Pancreas (tissue), 10 donors: Measurements from ENCODE around the gene ZNF831. TPM values are rescaled to one million over a fixed set of nuclear protein-coding genes. Genes with fewer than 3 reads are reported as not detected.

Experiments used
- ATAC-seq, 4 donors: fragments of 200-7000 bp; cut with Tn5 transposase; one replicate each; pipeline versions ENCODE4 v1.8.0 to v1.9.1; 2020; ENCODE audit warnings: mild to moderate bottlenecking in 4 of 4, moderate library complexity in 4 of 4
- DNase-seq, 6 donors: peaks; one replicate each; pipeline ENCODE4 v3.0.0-alpha.2; 2020
- FAIRE-seq: peaks from 2 replicates; lab custom pipeline; 2012; peaks lifted over from hg19 to GRCh38; lab: Jason Lieb, UNC
- H3K27ac ChIP-seq, 4 donors: fragments of 200-600 bp; sonication (generic); 1 replicate in 3 of 4; 2 replicates in 1 of 4; pipeline versions ENCODE4 v1.5.0 to v1.8.0; 2020
- H3K27me3 ChIP-seq, 4 donors: fragments of 200-600 bp; one replicate each; pipeline ENCODE4 v1.8.0; 2021
- H3K36me3 ChIP-seq, 3 donors: fragments of 200-600 bp; sonication (generic) in 1 of 3; one replicate each; pipeline versions ENCODE4 v1.5.0 to v1.8.0; 2020 to 2021
- H3K4me1 ChIP-seq, 3 donors: fragments of 200-600 bp; one replicate each; pipeline ENCODE4 v1.8.0; 2021
- H3K4me3 ChIP-seq, 4 donors: fragments of 200-600 bp; sonication (generic) in 2 of 4; one replicate each; pipeline versions ENCODE4 v1.5.0 to v1.8.0; 2020 to 2021
- H3K9me3 ChIP-seq, 4 donors: fragments of 200-600 bp; one replicate each; pipeline ENCODE4 v1.8.0; 2021
- WGBS, 2 donors: extraction: QIAGEN DNeasy Blood & Tissue Kit; methylation state at CpG; one replicate each; pipeline ENCODE4 v1.1.7; 2013; 5-methylcytosine and 5-hydroxymethylcytosine counted together
- intact Hi-C, 3 donors: fragments of 100-400 bp; cut with DNase I; formaldehyde crosslinking; loops; one replicate each; pipeline versions ENCODE4 v1.11.1 to v1.14.2; 2022
- polyA plus RNA-seq, 2 donors: library from polyadenylated mRNA; stranded (reverse); fragments of 200-250 nt; gene quantifications; one replicate each; pipeline ENCODE4 v1.2.3, GENCODE V29; 2013
- total RNA-seq, 6 donors: library from RNA; stranded (reverse); fragmentation: NEBNext Ultra II Directional in 4 of 6; extraction: Animal tissue kit (Norgen Biotek cat#: 25700) in 4 of 6; gene quantifications; one replicate each; pipeline versions ENCODE4 v1.2.1 to v1.2.4, GENCODE V29; 2021 to 2023
- TF ChIP-seq, protein P1 (sequence below), 4 donors: fragments of 200-600 bp; sonication (generic) in 3 of 4; IDR thresholded peaks; one replicate each; pipeline versions ENCODE4 v1.5.0 to v1.8.0; 2021; ENCODE audit warnings: antibody characterized with exemption in 4 of 4
- donor health status: healthy with polysubstance abuse.
- donor health status: DM: no; HTN: no; CAD: no; lungs with moderate emphysema.
- donor health status: DM: no; HTN: no; CAD: no.
- donor health status: control.
- donor health status: control.
- donor health status: Bipolar disorder and iron deficiency.
- donor health status: DM: yes; HTN: yes; CAD: no.
- donor health status: DM: no; HTN: no; CAD: no.
- donor health status: DM: no; HTN: no; CAD: no.
- donor health status: DM: yes; HTN: yes; CAD: no.

The ZNF831 gene
- total and polyA plus RNA-seq, 8 donors: 0.04 to 0.23 (median 0.16) TPM

DNA sequence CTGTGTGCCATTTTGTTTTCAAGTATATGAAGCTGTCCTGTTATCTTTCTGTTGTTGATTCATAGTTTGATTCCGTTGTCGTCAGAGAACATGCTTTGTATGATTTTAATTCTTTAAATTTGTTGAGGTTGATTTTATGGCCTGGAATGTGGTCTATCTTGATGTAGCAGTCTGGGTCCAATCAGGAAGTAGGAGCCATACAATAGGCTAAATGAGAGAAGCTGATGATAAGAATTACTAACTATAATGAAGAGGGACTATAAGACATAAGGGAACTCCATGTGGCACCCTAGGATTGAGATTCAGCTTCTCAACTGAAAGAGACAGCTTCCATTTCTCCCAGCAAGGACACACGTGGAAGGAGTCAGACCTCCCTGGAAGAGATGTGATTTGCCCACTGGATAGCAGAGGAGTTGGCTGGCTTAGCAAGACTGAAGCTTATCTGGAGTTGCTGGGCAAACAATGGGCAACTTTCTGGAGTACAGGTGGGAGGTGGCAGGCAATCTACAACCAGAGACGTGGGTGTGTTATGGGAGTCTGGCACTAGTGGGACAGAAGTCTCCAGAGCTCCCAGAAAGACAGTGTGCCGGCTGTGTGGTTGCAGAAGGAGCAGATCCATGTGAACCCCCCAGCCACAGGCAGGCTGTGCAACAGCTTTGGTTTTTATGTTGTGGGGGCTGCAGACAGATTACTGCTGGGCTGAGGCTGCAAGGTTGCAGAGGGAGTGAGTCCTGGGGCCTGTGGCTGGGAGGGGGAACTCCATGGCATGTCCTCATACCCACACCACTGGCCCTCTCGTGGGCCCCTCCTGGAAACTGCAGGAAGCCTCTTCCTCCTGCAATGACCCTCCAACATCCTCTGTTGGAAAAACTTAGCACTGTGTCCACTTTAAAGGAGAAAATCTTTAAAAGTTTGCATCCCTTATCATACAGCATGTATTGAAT is 7.1 kb downstream of the ZNF831 start:
- intact Hi-C loops: no loop called here
- H3K36me3 ChIP-seq: no peaks in the 10 kb centered on the region
- H3K9me3 ChIP-seq: no peaks in the 10 kb centered on the region
- FAIRE-seq (peak; percentile 32), ATAC-seq (peak in 1 of 4 donors; percentile 30), DNase-seq (no peak)
- no peak overlapping the region for H3K27ac ChIP-seq
- no peaks in the 10 kb centered on the region for H3K4me1 ChIP-seq
- peaks cover 0 to 2% (median 0%) of the 10 kb centered on the region in 4 donors for H3K27me3 ChIP-seq
- TF ChIP-seq, protein P1, sequence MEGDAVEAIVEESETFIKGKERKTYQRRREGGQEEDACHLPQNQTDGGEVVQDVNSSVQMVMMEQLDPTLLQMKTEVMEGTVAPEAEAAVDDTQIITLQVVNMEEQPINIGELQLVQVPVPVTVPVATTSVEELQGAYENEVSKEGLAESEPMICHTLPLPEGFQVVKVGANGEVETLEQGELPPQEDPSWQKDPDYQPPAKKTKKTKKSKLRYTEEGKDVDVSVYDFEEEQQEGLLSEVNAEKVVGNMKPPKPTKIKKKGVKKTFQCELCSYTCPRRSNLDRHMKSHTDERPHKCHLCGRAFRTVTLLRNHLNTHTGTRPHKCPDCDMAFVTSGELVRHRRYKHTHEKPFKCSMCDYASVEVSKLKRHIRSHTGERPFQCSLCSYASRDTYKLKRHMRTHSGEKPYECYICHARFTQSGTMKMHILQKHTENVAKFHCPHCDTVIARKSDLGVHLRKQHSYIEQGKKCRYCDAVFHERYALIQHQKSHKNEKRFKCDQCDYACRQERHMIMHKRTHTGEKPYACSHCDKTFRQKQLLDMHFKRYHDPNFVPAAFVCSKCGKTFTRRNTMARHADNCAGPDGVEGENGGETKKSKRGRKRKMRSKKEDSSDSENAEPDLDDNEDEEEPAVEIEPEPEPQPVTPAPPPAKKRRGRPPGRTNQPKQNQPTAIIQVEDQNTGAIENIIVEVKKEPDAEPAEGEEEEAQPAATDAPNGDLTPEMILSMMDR (IDR thresholded peaks at IDR 0.05): no peak
- WGBS, 2 donors: 47 to 52% methylated on average over 6 of the region's 6 CpGs
- H3K4me3 ChIP-seq: no peak overlapping the region

DNA sequence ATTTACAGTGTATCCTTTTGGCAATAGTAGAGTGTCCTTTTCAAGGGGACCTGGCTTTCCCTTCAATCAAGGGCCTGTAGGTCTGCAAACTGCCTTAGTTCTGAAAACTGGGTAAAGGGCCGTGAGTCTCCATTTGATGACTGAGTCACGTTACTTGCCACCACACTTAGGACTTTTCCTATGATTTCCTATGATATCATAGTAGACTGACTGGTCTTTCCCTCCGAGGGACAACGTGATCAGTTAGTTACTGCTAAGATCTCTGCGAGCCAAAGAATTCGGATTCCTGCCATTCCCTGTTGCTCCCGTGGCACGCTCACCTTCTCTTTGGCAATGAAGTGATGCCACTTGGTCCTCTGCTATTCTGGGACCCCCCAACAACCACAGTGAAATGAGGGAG is 8.4 kb downstream of the ZNF831 start:
- FAIRE-seq: no peak
- no peak for ATAC-seq
- intact Hi-C loops: no loop called here
- TF ChIP-seq, protein P1 (IDR thresholded peaks at IDR 0.05): no peak
- H3K4me1 ChIP-seq: no peaks in the 10 kb centered on the region
- no peaks in the 10 kb centered on the region for H3K36me3 ChIP-seq
- peaks cover 0 to 2% (median 0%) of the 10 kb centered on the region in 4 donors for H3K27me3 ChIP-seq
- WGBS, 2 donors: 72 to 81% methylated on average over 8 of the region's 8 CpGs
- no peak overlapping the region for H3K27ac ChIP-seq
- H3K9me3 ChIP-seq: no peaks in the 10 kb centered on the region
- H3K4me3 ChIP-seq: no peak overlapping the region
- DNase-seq: no peak

DNA sequence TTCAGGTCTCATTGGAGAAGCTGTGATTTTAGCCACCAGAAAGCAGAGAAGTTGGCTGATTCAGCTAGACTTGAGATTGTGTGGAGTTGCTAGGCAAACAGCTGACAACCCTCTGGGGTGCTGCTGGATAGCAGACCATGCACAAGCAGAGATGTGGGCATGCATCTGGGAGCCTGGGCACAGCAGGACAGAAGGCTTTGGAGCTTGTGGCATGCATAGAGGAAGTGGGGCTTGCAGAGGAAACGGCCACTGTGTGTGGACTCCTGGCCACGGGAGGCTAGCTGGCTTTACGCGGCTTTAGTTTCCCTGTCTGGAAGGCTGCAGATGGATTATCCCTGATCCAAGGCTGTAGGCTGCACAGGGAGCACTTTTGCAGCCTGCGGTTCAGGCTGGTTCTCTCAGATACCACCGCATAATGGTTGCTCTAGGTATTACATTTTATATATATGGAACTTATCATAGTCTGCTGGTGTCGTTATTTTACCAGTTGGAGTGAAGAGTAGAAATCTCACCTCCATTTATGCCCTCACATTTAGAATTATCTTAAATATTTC is 10.4 kb downstream of the ZNF831 start:
- 50 to 55% methylated on average over 7 of the region's 7 CpGs for WGBS, 2 donors
- no peaks in the 10 kb centered on the region for H3K36me3 ChIP-seq
- no peak overlapping the region for H3K27ac ChIP-seq
- intact Hi-C loops: no loop called here
- H3K27me3 ChIP-seq: peaks cover 0 to 2% (median 0%) of the 10 kb centered on the region in 4 donors
- no peaks in the 10 kb centered on the region for H3K9me3 ChIP-seq
- no peaks in the 10 kb centered on the region for H3K4me1 ChIP-seq
- FAIRE-seq: no peak
- TF ChIP-seq, protein P1 (IDR thresholded peaks at IDR 0.05): no peak
- no peak overlapping the region for H3K4me3 ChIP-seq
- no peak for ATAC-seq
- no peak for DNase-seq

DNA sequence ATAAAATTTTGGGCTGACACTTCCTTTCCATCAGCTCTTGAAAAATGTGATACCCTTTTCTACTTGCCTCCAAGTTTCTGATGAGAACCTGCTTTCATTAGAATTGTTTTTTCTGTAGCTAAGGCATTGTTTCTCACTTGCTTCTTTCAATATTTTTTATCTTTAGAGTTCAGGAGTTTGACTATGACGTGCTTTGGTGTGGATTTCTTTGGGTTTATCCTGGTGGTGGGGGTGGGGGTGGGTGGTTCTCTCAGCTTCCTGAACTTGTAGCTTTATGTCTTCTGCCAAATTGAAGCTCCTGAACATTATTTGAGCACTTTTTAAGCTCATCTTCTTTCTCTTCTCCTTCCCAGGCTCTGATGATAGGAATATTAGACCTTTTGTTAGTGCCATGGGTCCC is 11.4 kb downstream of the ZNF831 start:
- H3K4me1 ChIP-seq: no peaks in the 10 kb centered on the region
- intact Hi-C loops: no loop called here
- no peak for DNase-seq
- H3K27ac ChIP-seq: no peak overlapping the region
- WGBS, 2 donors: 40 to 58% methylated on average over 1 of the region's 1 CpG
- no peaks in the 10 kb centered on the region for H3K36me3 ChIP-seq
- H3K27me3 ChIP-seq: no peaks in the 10 kb centered on the region
- no peak for FAIRE-seq
- H3K4me3 ChIP-seq: no peak overlapping the region
- H3K9me3 ChIP-seq: no peaks in the 10 kb centered on the region
- no peak for ATAC-seq
- TF ChIP-seq, protein P1 (IDR thresholded peaks at IDR 0.05): no peak
